A549 (cell line): ENCODE measurements around the gene SELENOV. TPM values are rescaled to one million over a fixed set of nuclear protein-coding genes. Genes with fewer than 3 reads are reported as not detected.

Source experiments
- ATAC-seq, 2 experiments: fragments of 200-7000 bp in 1 of 2; fragments of >200 bp in 1 of 2; cut with Nextera tagmentation in 1 of 2; cut with Tn5 transposase in 1 of 2; 3 replicates each; pipeline versions ENCODE4 v1.8.0 to v1.9.1; 2018 to 2020; ENCODE audit warnings: mild to moderate bottlenecking in 1 of 2, moderate library complexity in 1 of 2
- CTCF ChIA-PET: fragments of 300-600 bp; sonication (Branson Sonifier 250); formaldehyde crosslinking; extraction: SDS; loops from one replicate; lab custom pipeline; 2021; ENCODE audit warnings: antibody characterized with exemption, inconsistent platforms; lab: Yijun Ruan, JAX
- POLR2A ChIA-PET: fragments of 350-600 bp; formaldehyde crosslinking; extraction: SDS; loops from one replicate; lab custom pipeline; 2021; ENCODE audit warnings: antibody characterized with exemption, inconsistent platforms; lab: Yijun Ruan, JAX
- DNase-seq, 2 experiments: peaks; one replicate each; pipeline versions ENCODE4 v3.0.0 to v3.0.0-alpha.2; 2011 to 2016; ENCODE audit warnings: low read depth in 1 of 2, low spot score in 1 of 2
- FAIRE-seq: peaks from 2 replicates; lab custom pipeline; 2011; peaks lifted over from hg19 to GRCh38; lab: Jason Lieb, UNC
- H3K27ac ChIP-seq, 2 experiments: fragments of >200 bp; sonication (Bioruptor Twin); formaldehyde crosslinking; 3 replicates each; pipeline ENCODE4 v1.5.1; 2016 to 2017
- H3K4me1 ChIP-seq: fragments of >200 bp; sonication (Bioruptor Twin); formaldehyde crosslinking; 3 replicates; pipeline ENCODE4 v1.6.1; 2016
- H3K4me2 ChIP-seq: fragments of >200 bp; sonication (Bioruptor Twin); formaldehyde crosslinking; 3 replicates; pipeline ENCODE4 v1.6.1; 2016
- H3K4me3 ChIP-seq: fragments of >200 bp; sonication (Bioruptor Twin); formaldehyde crosslinking; 3 replicates; pipeline ENCODE4 v1.5.1; 2016
- H3K9me3 ChIP-seq: fragments of >200 bp; sonication (Bioruptor Twin); formaldehyde crosslinking; 3 replicates; pipeline ENCODE4 v1.6.1; 2016
- ATOH8 ChIP-seq: fragments of 250-450 bp; sonication (Bioruptor Pico); IDR thresholded peaks from 2 replicates; pipeline ENCODE4 v1.5.0; 2020; ENCODE audit warnings: low read depth, mild to moderate bottlenecking, moderate library complexity
- CEBPB ChIP-seq, 2 experiments: fragments of >200 bp in 1 of 2; sonication (Bioruptor Twin) in 1 of 2; formaldehyde crosslinking in 1 of 2; IDR thresholded peaks; 2 replicates each; pipeline ENCODE4 v1.6.1; 2012 to 2016
- CHD2 ChIP-seq: fragments of 150-350 bp; IDR thresholded peaks from 2 replicates; pipeline ENCODE4 v1.6.1; 2014; ENCODE audit warnings: low read length; ENCODE audit not compliant: partially characterized antibody
- CHD4 ChIP-seq: fragments of 200-600 bp; sonication (generic); IDR thresholded peaks from 2 replicates; pipeline ENCODE4 v1.6.1; 2016; ENCODE audit warnings: antibody characterized with exemption, mild to moderate bottlenecking, borderline replicate concordance
- EHF ChIP-seq: fragments of 250-450 bp; sonication (Bioruptor Pico); IDR thresholded peaks from 2 replicates; pipeline ENCODE4 v1.5.0; 2020; ENCODE audit warnings: mild to moderate bottlenecking
- FOSB ChIP-seq: fragments of 250-450 bp; sonication (Bioruptor Pico); IDR thresholded peaks from 2 replicates; pipeline ENCODE4 v1.5.0; 2020; ENCODE audit warnings: mild to moderate bottlenecking, moderate library complexity
- FOSL2 ChIP-seq, 2 experiments: fragments of 450-650 bp in 1 of 2; fragments of >200 bp in 1 of 2; sonication (Bioruptor Twin) in 1 of 2; formaldehyde crosslinking; IDR thresholded peaks; 2 replicates each; pipeline versions ENCODE4 v1.5.0 to v1.6.1; 2016 to 2020; ENCODE audit warnings: mild to moderate bottlenecking in 1 of 2, moderate library complexity in 1 of 2
- GATA3 ChIP-seq: IDR thresholded peaks from 2 replicates; pipeline ENCODE4 v1.6.1; 2012; ENCODE audit warnings: borderline replicate concordance
- KDM1A ChIP-seq: fragments of 200-600 bp; sonication (generic); IDR thresholded peaks from 2 replicates; pipeline ENCODE4 v1.6.1; 2016; ENCODE audit warnings: low read depth, mild to moderate bottlenecking
- MAX ChIP-seq: IDR thresholded peaks from 2 replicates; pipeline ENCODE4 v1.6.1; 2012
- MYC ChIP-seq: IDR thresholded peaks from 2 replicates; pipeline ENCODE4 v1.6.1; 2012; ENCODE audit warnings: mild to moderate bottlenecking, inconsistent platforms, low read length, improper control_type of control experiment, borderline replicate concordance
- NFE2L2 ChIP-seq: fragments of 150-350 bp; conservative IDR thresholded peaks from 2 replicates; pipeline ENCODE4 v1.6.1; 2014; ENCODE audit warnings: low read length
- NR3C1 ChIP-seq: fragments of >200 bp; sonication (Bioruptor Twin); formaldehyde crosslinking; IDR thresholded peaks from 3 replicates; pipeline ENCODE4 v1.6.1; 2017
- PBX3 ChIP-seq: IDR thresholded peaks from 2 replicates; pipeline ENCODE4 v1.6.1; 2012
- PHF8 ChIP-seq: fragments of 200-600 bp; sonication (generic); IDR thresholded peaks from 2 replicates; pipeline ENCODE4 v1.6.1; 2016; ENCODE audit warnings: low read depth, mild to moderate bottlenecking, antibody characterized with exemption, moderate library complexity, borderline replicate concordance
- RAD21 ChIP-seq, 2 experiments: fragments of >200 bp in 1 of 2; sonication (Bioruptor Twin) in 1 of 2; formaldehyde crosslinking in 1 of 2; IDR thresholded peaks in 1 of 2; conservative IDR thresholded peaks in 1 of 2; 2 replicates in 1 of 2; 3 replicates in 1 of 2; pipeline ENCODE4 v1.6.1; 2012 to 2018; ENCODE audit warnings: inconsistent platforms in 1 of 2
- REST ChIP-seq: fragments of 200-600 bp; sonication (generic); IDR thresholded peaks from 2 replicates; pipeline ENCODE4 v1.6.1; 2016; ENCODE audit warnings: antibody characterized with exemption, mild to moderate bottlenecking, moderate library complexity
- RNF2 ChIP-seq: fragments of 200-600 bp; sonication (generic); IDR thresholded peaks from 2 replicates; pipeline ENCODE4 v1.6.1; 2016; ENCODE audit warnings: low read depth, mild to moderate bottlenecking, antibody characterized with exemption, moderate library complexity, borderline replicate concordance
- SMC3 ChIP-seq: fragments of >200 bp; sonication (Bioruptor Twin); formaldehyde crosslinking; IDR thresholded peaks from 3 replicates; pipeline ENCODE4 v1.6.1; 2018; ENCODE audit warnings: inconsistent platforms
- SREBF2 ChIP-seq: fragments of 450-650 bp; IDR thresholded peaks from 2 replicates; pipeline ENCODE4 v1.6.1; 2014; ENCODE audit warnings: mild to moderate bottlenecking, moderate library complexity
- USF2 ChIP-seq: fragments of 450-650 bp; IDR thresholded peaks from 2 replicates; pipeline ENCODE4 v1.6.1; 2014; ENCODE audit warnings: antibody characterized with exemption
- WGBS: methylation state at CpG from one replicate; pipeline ENCODE4 v1.1.6; 2017; ENCODE audit errors: missing lambda C conversion rate; 5-methylcytosine and 5-hydroxymethylcytosine counted together
- polyA plus RNA-seq, 4 experiments: library from polyadenylated mRNA; depleted of rRNA in 3 of 4; stranded (reverse); fragments of >200 nt; fragmentation: RNase III in 1 of 4; extraction: RNeasy Plus Mini Kit Qiagen cat#74134 plus additional on column Dnase treatment in 1 of 4; gene quantifications; 2 replicates in 3 of 4; 3 replicates in 1 of 4; pipeline ENCODE4 v1.2.3, GENCODE V29; 2011 to 2017

Gene SELENOV
- polyA plus RNA-seq, 2 of the 4 experiments (the other 2 are of a cell fraction), result not detected

- TF ChIP-seq RAD21 (conservative IDR thresholded peaks at IDR 0.05 in 1 of 2, IDR thresholded peaks at IDR 0.05 in 1 of 2) (no peak), CEBPB (IDR thresholded peaks at IDR 0.05) (no peak), KDM1A (no peak), PBX3 (no peak), CHD2 (no peak), GATA3 (no peak), EHF (CRISPR knock-in tag) (no peak)
- 70% methylated on average over 3 of the region's 3 CpGs for WGBS
- Histone ChIP-seq H3K4me1 (peaks cover 9% of the 10 kb centered on the region; the same call in 2 of the 3 replicates), H3K4me2 (no peak overlapping the region), H3K4me3 (no peak overlapping the region), H3K9me3 (no peaks in the 10 kb centered on the region), H3K27ac (no peak overlapping the region)
- ATAC-seq, result no peak
- no peak for DNase-seq
- peak; percentile 46 for FAIRE-seq
- CTCF ChIA-PET, result interaction anchor here (1.0 to 17.0 kb wide), 8 partner anchors 12 to 116 kb away, joined by 3 to 257 read pairs (median 6); partner anchors contain the start of gene EID2B
- POLR2A ChIA-PET, result interaction anchor here (1.0 kb wide), 1 partner anchor 82 kb away, joined by 4 read pairs; the partner anchor contains the start of gene RPS16
Measured at GRCh38 chr19:39517432-39517831, 2.5 kb downstream of the SELENOV start.

- no peak for FAIRE-seq
- no peak for TF ChIP-seq REST
- no peak for TF ChIP-seq ATOH8 (CRISPR knock-in tag)
- no peak for TF ChIP-seq CHD4
- TF ChIP-seq FOSB (CRISPR knock-in tag), result no peak
- TF ChIP-seq NFE2L2, result no peak
- TF ChIP-seq USF2, result no peak
- TF ChIP-seq EHF (CRISPR knock-in tag), result no peak
- no peak for TF ChIP-seq NR3C1
- no peak for TF ChIP-seq MAX
- TF ChIP-seq PHF8, result no peak
- TF ChIP-seq RNF2, result no peak
- TF ChIP-seq SMC3, result no peak
- TF ChIP-seq FOSL2 (IDR thresholded peaks at IDR 0.05), result no peak
- TF ChIP-seq FOSL2 (CRISPR knock-in tag; IDR thresholded peaks at IDR 0.05), result no peak
- no peak for TF ChIP-seq MYC
- no peak for TF ChIP-seq SREBF2
- H3K4me1 ChIP-seq, result peaks cover 9% of the 10 kb centered on the region; the same call in 2 of the 3 replicates
- peak; percentile 11 to 21; a peak in 5 of 6 replicates for ATAC-seq
- H3K27ac ChIP-seq, result no peak overlapping the region
- no peak for DNase-seq
- H3K4me3 ChIP-seq, result no peak overlapping the region
- WGBS, result 62% methylated on average over 5 of the region's 5 CpGs
- H3K9me3 ChIP-seq, result no peaks in the 10 kb centered on the region
- ChIA-PET POLR2A (interaction anchor here (1.1 kb wide), 1 partner anchor 83 kb away, joined by 5 read pairs; the partner anchor contains the start of gene RPS16), CTCF (interaction anchor here (0.7 to 17.0 kb wide), 13 partner anchors 11 to 476 kb away, joined by 3 to 257 read pairs (median 6); partner anchors contain the start of genes EID2 and EID2B)
- no peak overlapping the region for H3K4me2 ChIP-seq
Measured at GRCh38 chr19:39518458-39518857, 3.5 kb downstream of the SELENOV start.
